ENCODE data around the gene KCNIP2. TPM values are rescaled to one million over a fixed set of nuclear protein-coding genes. Genes with fewer than 3 reads are reported as not detected.

KCNIP2 gene
- total RNA-seq, 1 experiment from 2014 or later = 3.0 TPM

GRCh38 chr10:101812606-101813005, 31.0 kb downstream of the KCNIP2 start:
- Histone ChIP-seq H3K18ac (ENCODE audit: insufficient read length, low read depth, low read length) (no peak overlapping the region), H3K9ac (ENCODE audit: extremely low read depth, insufficient read length, low read length) (no peak overlapping the region), H3K23ac (ENCODE audit: insufficient read length, low read depth, low read length) (no peak overlapping the region), H3K56ac (ENCODE audit: insufficient read length, low read depth, low read length) (no peak overlapping the region), H3K27me3 (ENCODE audit: insufficient read depth, low read length) (no peaks in the 10 kb centered on the region), H2BK12ac (ENCODE audit: insufficient read length, low read depth, low read length) (no peak overlapping the region), H3K27ac (ENCODE audit: insufficient read length, low read depth, low read length) (no peak overlapping the region), H3K9me3 (ENCODE audit: control insufficient read depth, low read depth, low read length) (no peaks in the 10 kb centered on the region), H3K79me2 (ENCODE audit: insufficient read depth, low read length) (peaks cover 40% of the 10 kb centered on the region), H2AK5ac (ENCODE audit: insufficient read length, low read length) (no peak overlapping the region), H3K14ac (ENCODE audit: insufficient read depth, low read length) (no peak overlapping the region), H2BK5ac (ENCODE audit: insufficient read length, low read length) (no peak overlapping the region), H2BK20ac (ENCODE audit: low read depth, low read length, poor library complexity, severe bottlenecking) (no peak overlapping the region), H3K4me1 (ENCODE audit: insufficient read depth, low read length) (peaks cover 4% of the 10 kb centered on the region; the same call in 1 of the 2 replicates), H2BK15ac (ENCODE audit: low read depth, low read length) (no peak overlapping the region), H3K79me1 (ENCODE audit: insufficient read depth, low read depth, low read length, poor library complexity, severe bottlenecking) (peaks cover 6% of the 10 kb centered on the region), H4K5ac (ENCODE audit: insufficient read length, low read depth, low read length) (no peak overlapping the region), H4K91ac (ENCODE audit: insufficient read length, low read depth, low read length) (no peak overlapping the region), H3K4me2 (ENCODE audit: insufficient read depth, insufficient read length, low read length) (no peak overlapping the region), H4K20me1 (ENCODE audit: control insufficient read depth, insufficient read depth, insufficient read length) (no peaks in the 10 kb centered on the region), H3K4ac (ENCODE audit: low read depth, low read length) (no peak overlapping the region), H4K8ac (replicated peaks; ENCODE audit: insufficient read length, low read depth, low read length) (no peak overlapping the region), H2BK120ac (ENCODE audit: low read depth, low read length, poor library complexity, severe bottlenecking) (no peak overlapping the region), H3K23me2 (ENCODE audit: insufficient read length, low read depth, low read length, poor library complexity, severe bottlenecking) (peaks cover 12% of the 10 kb centered on the region), H2AFZ (ENCODE audit: low read length) (no peak overlapping the region), H3T11ph (ENCODE audit: low read length) (no peak overlapping the region)
- H3K27me3 Mint-ChIP-seq (ENCODE audit: low read depth) = no peaks in the 10 kb centered on the region
- no peaks in the 10 kb centered on the region for H3K9me3 Mint-ChIP-seq
- H3K4me1 Mint-ChIP-seq = peaks cover 20 to 24% of the 10 kb centered on the region in 2 experiments
- H3K27ac Mint-ChIP-seq = no peak overlapping the region; a peak in 1 of 7 replicates
- no CpG with 5 or more reads among the region's 4 CpGs for WGBS (ENCODE audit: extremely low coverage, insufficient read length, low lambda C conversion rate)
- TF ChIP-seq CTCF (conservative IDR thresholded peaks at IDR 0.05) = no peak
- H3K36me3 Mint-ChIP-seq (ENCODE audit: insufficient read depth in 1 of 3, low read depth in 3 of 3) = peaks cover 25 to 62% (median 49%) of the 10 kb centered on the region in 3 experiments; a peak in 6 of 7 replicates
- no peak overlapping the region for H3K4me3 Mint-ChIP-seq
- DNase-seq = no peak

Data from H9 (cell line).